Chondrocyte (in vitro differentiated cells): ENCODE results near the gene DUSP22. TPM values are rescaled to one million over a fixed set of nuclear protein-coding genes. Genes with fewer than 3 reads are reported as not detected.

Experiments
- DNase-seq: peaks from one replicate; pipeline ENCODE4 v3.0.0; 2021; ENCODE audit warnings: mixed read lengths, low spot score
- H3K27ac Mint-ChIP-seq: one replicate; pipeline ENCODE4 v1.8.0; 2021; ENCODE audit warnings: mild to moderate bottlenecking, moderate library complexity, mixed read lengths; ENCODE audit not compliant: unreplicated experiment
- H3K27me3 Mint-ChIP-seq: 2 replicates; pipeline ENCODE4 v1.8.0; 2021; ENCODE audit warnings: low read depth, mixed read lengths
- H3K36me3 Mint-ChIP-seq: 2 replicates; pipeline ENCODE4 v1.8.0; 2021; ENCODE audit warnings: low read depth, mixed read lengths
- H3K4me1 Mint-ChIP-seq: 2 replicates; pipeline ENCODE4 v1.8.0; 2021; ENCODE audit warnings: low read depth, mild to moderate bottlenecking, mixed read lengths
- H3K4me3 Mint-ChIP-seq: one replicate; pipeline ENCODE4 v1.8.0; 2021; ENCODE audit warnings: mild to moderate bottlenecking, moderate library complexity, mixed read lengths; ENCODE audit not compliant: unreplicated experiment
- H3K9me3 Mint-ChIP-seq: 2 replicates; pipeline ENCODE4 v1.8.0; 2021; ENCODE audit warnings: low read depth, mixed read lengths
- total RNA-seq: library from RNA; stranded (reverse); gene quantifications from 3 replicates; pipeline ENCODE4 v1.2.1, GENCODE V29; 2021
- TF ChIP-seq, protein P1 (sequence below): fragments of 200-600 bp; sonication (generic); IDR thresholded peaks from 2 replicates; pipeline ENCODE4 v1.5.0; 2021; ENCODE audit warnings: antibody characterized with exemption, mild to moderate bottlenecking, moderate library complexity

The DUSP22 gene
- total RNA-seq, 1 donor from 2014 or later = 34.2 TPM

DNA sequence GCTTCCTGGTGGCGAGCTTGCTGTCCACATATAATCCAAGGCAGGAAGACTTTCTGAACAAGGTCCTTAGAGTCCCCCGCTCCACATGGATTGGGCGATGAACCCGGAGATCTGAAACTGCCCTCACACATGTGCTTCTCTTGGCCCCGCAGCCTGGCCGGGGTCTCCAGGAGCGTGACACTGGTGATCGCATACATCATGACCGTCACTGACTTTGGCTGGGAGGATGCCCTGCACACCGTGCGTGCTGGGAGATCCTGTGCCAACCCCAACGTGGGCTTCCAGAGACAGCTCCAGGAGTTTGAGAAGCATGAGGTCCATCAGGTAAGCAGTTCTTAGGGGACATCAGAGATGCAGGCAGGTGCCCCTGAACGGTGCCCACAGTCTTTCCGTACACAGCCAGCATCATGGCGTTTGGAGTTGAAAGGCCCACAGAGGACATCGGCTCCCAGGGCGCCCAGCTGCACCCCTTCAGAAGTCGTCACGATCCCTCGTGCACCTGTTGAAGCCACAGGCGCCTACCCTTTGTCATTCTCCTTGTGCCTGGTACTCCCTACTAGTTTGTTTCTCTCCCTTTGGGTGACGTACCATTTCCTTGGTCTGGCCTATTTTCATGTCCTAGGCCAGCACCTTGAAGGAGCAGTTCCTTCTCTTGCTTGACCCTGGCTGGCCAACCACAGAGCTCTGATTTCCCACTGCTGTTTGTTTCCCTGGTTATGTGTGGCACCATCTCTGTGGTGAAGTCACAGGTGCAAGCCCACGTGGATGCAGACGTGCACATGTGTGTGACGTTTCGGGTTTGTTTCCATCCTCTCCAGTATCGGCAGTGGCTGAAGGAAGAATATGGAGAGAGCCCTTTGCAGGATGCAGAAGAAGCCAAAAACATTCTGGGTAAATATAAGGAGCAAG, 55.9 kb downstream of the DUSP22 start:
- TF ChIP-seq, protein P1, sequence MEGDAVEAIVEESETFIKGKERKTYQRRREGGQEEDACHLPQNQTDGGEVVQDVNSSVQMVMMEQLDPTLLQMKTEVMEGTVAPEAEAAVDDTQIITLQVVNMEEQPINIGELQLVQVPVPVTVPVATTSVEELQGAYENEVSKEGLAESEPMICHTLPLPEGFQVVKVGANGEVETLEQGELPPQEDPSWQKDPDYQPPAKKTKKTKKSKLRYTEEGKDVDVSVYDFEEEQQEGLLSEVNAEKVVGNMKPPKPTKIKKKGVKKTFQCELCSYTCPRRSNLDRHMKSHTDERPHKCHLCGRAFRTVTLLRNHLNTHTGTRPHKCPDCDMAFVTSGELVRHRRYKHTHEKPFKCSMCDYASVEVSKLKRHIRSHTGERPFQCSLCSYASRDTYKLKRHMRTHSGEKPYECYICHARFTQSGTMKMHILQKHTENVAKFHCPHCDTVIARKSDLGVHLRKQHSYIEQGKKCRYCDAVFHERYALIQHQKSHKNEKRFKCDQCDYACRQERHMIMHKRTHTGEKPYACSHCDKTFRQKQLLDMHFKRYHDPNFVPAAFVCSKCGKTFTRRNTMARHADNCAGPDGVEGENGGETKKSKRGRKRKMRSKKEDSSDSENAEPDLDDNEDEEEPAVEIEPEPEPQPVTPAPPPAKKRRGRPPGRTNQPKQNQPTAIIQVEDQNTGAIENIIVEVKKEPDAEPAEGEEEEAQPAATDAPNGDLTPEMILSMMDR = no peak
- Mint-ChIP-seq H3K9me3 (peaks cover 10% of the 10 kb centered on the region), H3K4me1 (no peaks in the 10 kb centered on the region), H3K4me3 (no peak overlapping the region), H3K27me3 (no peaks in the 10 kb centered on the region), H3K36me3 (peaks cover 16% of the 10 kb centered on the region), H3K27ac (no peak overlapping the region)
- DNase-seq = peak; percentile 94

DNA sequence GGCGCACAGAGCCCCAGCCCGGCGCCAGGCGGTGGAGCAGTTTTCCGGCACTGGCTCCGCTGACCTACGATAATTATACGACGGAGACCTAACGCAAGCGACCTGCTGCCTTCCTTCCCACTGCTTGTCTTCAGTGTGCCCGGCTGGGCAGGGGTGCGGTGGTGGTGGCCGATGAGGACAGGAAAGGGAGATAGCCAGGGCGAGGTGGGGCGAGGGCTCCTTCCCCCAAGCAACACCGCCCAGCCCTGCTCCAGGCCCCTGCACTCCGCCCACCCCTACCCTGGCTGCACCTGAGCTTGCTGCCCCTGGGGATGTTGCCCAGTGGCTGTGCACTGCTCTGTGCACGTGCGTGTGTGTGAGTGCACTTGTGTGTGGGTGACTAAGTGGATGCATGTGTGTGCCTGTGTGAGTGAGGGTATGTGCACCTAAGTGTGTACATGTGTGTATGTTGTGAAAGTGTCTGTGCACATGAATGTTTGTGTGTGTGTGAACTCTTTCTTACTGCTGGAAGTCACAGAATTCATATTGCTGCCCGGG, 56.6 kb downstream of the DUSP22 start:
- H3K4me1 Mint-ChIP-seq = no peaks in the 10 kb centered on the region
- H3K4me3 Mint-ChIP-seq = no peak overlapping the region
- H3K36me3 Mint-ChIP-seq = peaks cover 16% of the 10 kb centered on the region
- H3K27ac Mint-ChIP-seq = no peak overlapping the region
- peaks cover 10% of the 10 kb centered on the region for H3K9me3 Mint-ChIP-seq
- no peaks in the 10 kb centered on the region for H3K27me3 Mint-ChIP-seq
- TF ChIP-seq, protein P1 = no peak
- DNase-seq = peak; percentile 96

DNA sequence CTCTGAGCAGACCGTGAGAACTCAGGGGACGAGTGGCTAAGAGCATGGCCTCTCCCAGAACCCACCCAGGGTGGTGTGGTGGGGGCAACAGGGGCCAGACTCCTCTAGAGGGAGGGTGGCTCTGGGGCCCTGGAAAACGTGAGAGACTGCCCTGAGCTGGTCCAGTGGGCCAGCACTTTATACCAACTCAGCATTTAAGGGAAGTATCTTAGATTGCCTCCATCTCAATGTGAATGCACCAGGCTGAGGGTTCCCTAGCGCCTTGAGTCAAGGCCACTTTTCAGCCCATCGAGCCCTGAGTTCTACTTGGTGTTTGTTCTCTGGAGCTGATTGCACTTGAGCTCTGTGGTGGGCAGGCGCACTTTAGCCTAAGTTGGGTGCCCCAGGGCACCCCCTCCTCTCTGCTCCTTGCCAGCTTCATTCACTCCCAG, 57.2 kb downstream of the DUSP22 start:
- no peak overlapping the region for H3K4me3 Mint-ChIP-seq
- TF ChIP-seq, protein P1 = no peak
- H3K36me3 Mint-ChIP-seq = peaks cover 16% of the 10 kb centered on the region
- H3K9me3 Mint-ChIP-seq = peaks cover 10% of the 10 kb centered on the region
- no peaks in the 10 kb centered on the region for H3K27me3 Mint-ChIP-seq
- peak; percentile 94 for DNase-seq
- H3K27ac Mint-ChIP-seq = no peak overlapping the region
- H3K4me1 Mint-ChIP-seq = no peaks in the 10 kb centered on the region

DNA sequence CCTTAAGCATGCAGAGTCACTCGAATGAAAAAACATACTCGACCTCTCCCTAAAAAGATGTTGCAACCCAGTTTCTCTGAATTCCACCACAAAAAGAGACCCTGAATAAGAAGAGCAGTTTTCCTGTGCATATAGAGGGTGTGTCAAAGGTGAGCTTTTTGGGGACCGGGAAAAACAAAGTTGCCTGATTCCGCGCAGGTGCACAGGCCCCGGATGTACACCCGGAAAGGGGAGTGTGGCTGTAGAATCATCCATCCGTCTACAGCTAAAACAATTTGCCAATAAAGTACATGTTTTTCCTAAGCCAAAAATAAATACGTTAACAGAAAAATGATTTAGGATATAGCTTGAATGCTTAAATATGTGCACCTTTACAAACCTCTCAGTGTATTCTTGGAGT, 58.1 kb downstream of the DUSP22 start:
- H3K27ac Mint-ChIP-seq = no peak overlapping the region
- peaks cover 12% of the 10 kb centered on the region for H3K9me3 Mint-ChIP-seq
- TF ChIP-seq, protein P1 = no peak

DNA sequence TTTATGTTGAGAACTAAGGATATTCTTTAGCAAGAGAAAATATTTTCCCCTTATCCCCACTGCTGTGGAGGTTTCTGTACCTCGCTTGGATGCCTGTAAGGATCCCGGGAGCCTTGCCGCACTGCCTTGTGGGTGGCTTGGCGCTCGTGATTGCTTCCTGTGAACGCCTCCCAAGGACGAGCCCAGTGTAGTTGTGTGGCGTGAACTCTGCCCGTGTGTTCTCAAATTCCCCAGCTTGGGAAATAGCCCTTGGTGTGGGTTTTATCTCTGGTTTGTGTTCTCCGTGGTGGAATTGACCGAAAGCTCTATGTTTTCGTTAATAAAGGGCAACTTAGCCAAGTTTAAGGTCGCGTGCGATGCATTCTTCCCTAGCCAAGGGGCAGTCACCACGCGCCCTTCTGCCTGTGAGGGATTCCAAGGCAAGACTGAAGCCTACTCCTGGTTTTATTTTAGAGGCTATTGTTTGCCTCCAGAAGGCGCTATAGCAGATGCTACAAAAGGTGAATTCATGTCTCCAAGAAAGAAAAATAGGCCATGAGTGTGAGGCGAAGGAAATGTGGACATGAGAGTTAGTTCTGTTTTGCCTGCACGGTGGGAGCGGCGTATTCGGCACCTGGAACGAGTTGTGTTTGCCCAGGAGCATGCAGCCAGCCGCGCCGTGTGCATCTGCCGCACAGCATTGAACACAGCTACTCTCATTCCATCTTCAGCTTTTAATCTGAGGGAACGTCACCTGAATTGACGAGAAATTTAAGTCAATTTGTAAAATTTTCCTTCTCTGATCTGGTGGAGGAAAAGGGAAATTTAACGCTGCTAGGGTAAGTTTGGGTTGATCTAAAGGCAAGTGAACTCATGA, 59.0 kb downstream of the DUSP22 start:
- no peak for DNase-seq
- TF ChIP-seq, protein P1 = no peak
- H3K27ac Mint-ChIP-seq = no peak overlapping the region
- H3K36me3 Mint-ChIP-seq = peaks cover 16% of the 10 kb centered on the region
- no peaks in the 10 kb centered on the region for H3K27me3 Mint-ChIP-seq
- peaks cover 12% of the 10 kb centered on the region for H3K9me3 Mint-ChIP-seq
- H3K4me1 Mint-ChIP-seq = no peaks in the 10 kb centered on the region
- H3K4me3 Mint-ChIP-seq = no peak overlapping the region

More for the DNA sequence above, 58.1 kb downstream of the DUSP22 start:
- Mint-ChIP-seq H3K36me3 (peaks cover 16% of the 10 kb centered on the region), H3K4me1 (no peaks in the 10 kb centered on the region), H3K27me3 (no peaks in the 10 kb centered on the region), H3K4me3 (no peak overlapping the region)
- no peak for DNase-seq
